MCF 10A (cell line): Measurements from ENCODE around the gene SEMA4D. TPM values are rescaled to one million over a fixed set of nuclear protein-coding genes. Genes with fewer than 3 reads are reported as not detected.

Experiments used
- BruUV-seq: library from RNA; stranded (reverse); fragments of 400-500 nt; replicated peaks from 2 replicates; lab custom pipeline; 2021; lab: Mats Ljungman, UMichigan
- CTCF ChIA-PET: fragments of 300-600 bp; sonication (Branson Sonifier 250); formaldehyde crosslinking; extraction: SDS; loops from one replicate; lab custom pipeline; 2021; ENCODE audit warnings: antibody characterized with exemption, inconsistent platforms; lab: Yijun Ruan, JAX
- POLR2A ChIA-PET: fragments of 300-600, 350-650 bp; sonication (Branson Sonifier 250); formaldehyde crosslinking; extraction: SDS; loops from one replicate; lab custom pipeline; 2020; ENCODE audit warnings: antibody characterized with exemption, inconsistent platforms; lab: Yijun Ruan, JAX
- DNase-seq: peaks from one replicate; pipeline ENCODE4 v3.0.0-alpha.2; 2018; ENCODE audit not compliant: unreplicated experiment
- H3K27ac Mint-ChIP-seq: one replicate; pipeline ENCODE4 v1.8.0; 2022; ENCODE audit warnings: mild to moderate bottlenecking, low read depth, mixed read lengths; ENCODE audit not compliant: unreplicated experiment
- H3K27me3 Mint-ChIP-seq: one replicate; pipeline ENCODE4 v1.8.0; 2022; ENCODE audit warnings: mixed read lengths; ENCODE audit not compliant: insufficient read depth, unreplicated experiment
- H3K36me3 Mint-ChIP-seq: one replicate; pipeline ENCODE4 v1.8.0; 2022; ENCODE audit warnings: mild to moderate bottlenecking, moderate library complexity, mixed read lengths; ENCODE audit not compliant: insufficient read depth, unreplicated experiment
- H3K4me1 Mint-ChIP-seq: one replicate; pipeline ENCODE4 v1.8.0; 2022; ENCODE audit warnings: mixed read lengths; ENCODE audit not compliant: insufficient read depth, unreplicated experiment
- H3K4me3 Mint-ChIP-seq: one replicate; pipeline ENCODE4 v1.8.0; 2022; ENCODE audit warnings: mild to moderate bottlenecking, moderate library complexity, mixed read lengths; ENCODE audit not compliant: unreplicated experiment
- H3K9me3 Mint-ChIP-seq: one replicate; pipeline ENCODE4 v1.8.0; 2022; ENCODE audit warnings: mixed read lengths; ENCODE audit not compliant: unreplicated experiment
- CTCF ChIP-seq: fragments of 200-600 bp; IDR thresholded peaks from one replicate; pipeline ENCODE4 v1.8.0; 2022; ENCODE audit warnings: antibody characterized with exemption, mild to moderate bottlenecking; ENCODE audit not compliant: unreplicated experiment
- intact Hi-C: fragments of 100-400 bp; cut with micrococcal nuclease; formaldehyde crosslinking; loops from 2 replicates; pipeline ENCODE4 v1.14.1; 2022
- total RNA-seq: library from RNA; stranded (reverse); gene quantifications from 2 replicates; pipeline ENCODE4 v1.2.3, GENCODE V29; 2022

SEMA4D gene
- total RNA-seq, 1 experiment from 2014 or later, result 4.2 TPM

- no peak overlapping the region for H3K4me3 Mint-ChIP-seq
- intact Hi-C loops, result no loop called here
- no peaks in the 10 kb centered on the region for H3K36me3 Mint-ChIP-seq
- H3K27ac Mint-ChIP-seq, result no peak overlapping the region
- no TSS peak for BruUV-seq
- DNase-seq, result no peak
- peaks cover 26% of the 10 kb centered on the region for H3K27me3 Mint-ChIP-seq
- CTCF ChIA-PET, result interaction anchor here (1.1 to 2.6 kb wide), 3 partner anchors 22 to 139 kb away, joined by 3 to 15 read pairs (median 3); no protein-coding TSS in a partner anchor
- POLR2A ChIA-PET, result interaction anchor here (0.7 kb wide), 1 partner anchor 138 kb away, joined by 3 read pairs; no protein-coding TSS in a partner anchor
- no peak for TF ChIP-seq CTCF
- H3K9me3 Mint-ChIP-seq, result peaks cover 6% of the 10 kb centered on the region
- H3K4me1 Mint-ChIP-seq, result peaks cover 6% of the 10 kb centered on the region
These were observed 28.8 kb upstream of the SEMA4D start for GRCh38 chr9:89526667-89527066.

- Mint-ChIP-seq H3K4me1 (peaks cover 6% of the 10 kb centered on the region), H3K9me3 (peaks cover 6% of the 10 kb centered on the region), H3K36me3 (no peaks in the 10 kb centered on the region), H3K27me3 (peaks cover 26% of the 10 kb centered on the region), H3K4me3 (no peak overlapping the region), H3K27ac (no peak overlapping the region)
- intact Hi-C loops, result no loop called here
- no peak for DNase-seq
- ChIA-PET POLR2A (no interaction called here), CTCF (interaction anchor here (2.6 kb wide), 1 partner anchor 23 kb away, joined by 15 read pairs; no protein-coding TSS in a partner anchor)
- BruUV-seq, result no TSS peak
- no peak for TF ChIP-seq CTCF
These were observed 27.8 kb upstream of the SEMA4D start for GRCh38 chr9:89525446-89526374.

- no peak overlapping the region for H3K4me3 Mint-ChIP-seq
- TF ChIP-seq CTCF, result no peak
- intact Hi-C loops, result no loop called here
- ChIA-PET POLR2A (no interaction called here), CTCF (no interaction called here)
- H3K27ac Mint-ChIP-seq, result no peak overlapping the region
- H3K36me3 Mint-ChIP-seq, result no peaks in the 10 kb centered on the region
- no TSS peak for BruUV-seq
- peaks cover 26% of the 10 kb centered on the region for H3K27me3 Mint-ChIP-seq
- peaks cover 9% of the 10 kb centered on the region for H3K4me1 Mint-ChIP-seq
- no peak for DNase-seq
- H3K9me3 Mint-ChIP-seq, result peaks cover 6% of the 10 kb centered on the region
These were observed 27.1 kb upstream of the SEMA4D start for GRCh38 chr9:89524963-89525362.

DNA sequence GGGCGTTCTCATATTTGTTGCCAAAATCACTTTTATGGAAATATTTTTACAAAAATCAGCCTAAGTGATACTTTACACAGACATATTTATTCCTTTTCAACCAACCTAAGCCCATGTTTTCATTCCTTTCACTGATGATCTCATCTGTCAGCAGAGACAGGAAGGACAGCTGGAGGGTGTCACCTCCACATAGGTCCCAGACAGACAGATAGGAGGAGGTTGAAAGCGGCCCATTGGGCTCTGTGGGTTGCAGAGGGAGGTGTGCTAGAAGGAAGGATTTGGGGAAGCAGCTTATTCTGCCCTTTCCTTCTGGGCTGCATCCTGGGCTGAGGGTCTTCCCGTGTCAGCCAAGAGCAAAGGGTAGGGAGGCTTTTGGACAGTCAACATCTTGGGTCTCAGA lies 26.0 kb upstream of the SEMA4D start:
- ChIA-PET CTCF (interaction anchor here (0.8 kb wide), 1 partner anchor 25 kb away, joined by 3 read pairs; no protein-coding TSS in a partner anchor), POLR2A (no interaction called here)

More for the DNA sequence above, 26.0 kb upstream of the SEMA4D start:
- BruUV-seq, result no TSS peak
- H3K4me1 Mint-ChIP-seq, result peaks cover 16% of the 10 kb centered on the region
- no peak for TF ChIP-seq CTCF
- peaks cover 26% of the 10 kb centered on the region for H3K27me3 Mint-ChIP-seq
- DNase-seq, result no peak
- no peak overlapping the region for H3K27ac Mint-ChIP-seq
- peaks cover 5% of the 10 kb centered on the region for H3K36me3 Mint-ChIP-seq
- peaks cover 6% of the 10 kb centered on the region for H3K9me3 Mint-ChIP-seq
- H3K4me3 Mint-ChIP-seq, result no peak overlapping the region
- intact Hi-C loops, result no loop called here
